Testis (tissue), 2 donors: ENCODE measurements around the gene BTBD1.

ENCODE experiments used
- CTCF ChIP-seq, 3 experiments: fragments of 450-650 bp in 2 of 3; fragments of 200-600 bp in 1 of 3; sonication (generic) in 1 of 3; IDR thresholded peaks; one replicate each; pipeline ENCODE4 v1.5.1; 2016 to 2019; ENCODE audit warnings: antibody characterized with exemption in 3 of 3, mild to moderate bottlenecking in 2 of 3, moderate library complexity in 1 of 3
- POLR2A ChIP-seq: fragments of 450-650 bp; IDR thresholded peaks from one replicate; pipeline ENCODE4 v1.6.1; 2017; ENCODE audit warnings: antibody characterized with exemption, mild to moderate bottlenecking, moderate library complexity

- TF ChIP-seq CTCF (IDR thresholded peaks at IDR 0.05) (no peak), POLR2A (no peak)
These were observed 96.4 kb downstream of the BTBD1 start for GRCh38 chr15:82970696-82971095.
